ENCODE measurements around the gene ARHGAP29.

Gene ARHGAP29

DNA sequence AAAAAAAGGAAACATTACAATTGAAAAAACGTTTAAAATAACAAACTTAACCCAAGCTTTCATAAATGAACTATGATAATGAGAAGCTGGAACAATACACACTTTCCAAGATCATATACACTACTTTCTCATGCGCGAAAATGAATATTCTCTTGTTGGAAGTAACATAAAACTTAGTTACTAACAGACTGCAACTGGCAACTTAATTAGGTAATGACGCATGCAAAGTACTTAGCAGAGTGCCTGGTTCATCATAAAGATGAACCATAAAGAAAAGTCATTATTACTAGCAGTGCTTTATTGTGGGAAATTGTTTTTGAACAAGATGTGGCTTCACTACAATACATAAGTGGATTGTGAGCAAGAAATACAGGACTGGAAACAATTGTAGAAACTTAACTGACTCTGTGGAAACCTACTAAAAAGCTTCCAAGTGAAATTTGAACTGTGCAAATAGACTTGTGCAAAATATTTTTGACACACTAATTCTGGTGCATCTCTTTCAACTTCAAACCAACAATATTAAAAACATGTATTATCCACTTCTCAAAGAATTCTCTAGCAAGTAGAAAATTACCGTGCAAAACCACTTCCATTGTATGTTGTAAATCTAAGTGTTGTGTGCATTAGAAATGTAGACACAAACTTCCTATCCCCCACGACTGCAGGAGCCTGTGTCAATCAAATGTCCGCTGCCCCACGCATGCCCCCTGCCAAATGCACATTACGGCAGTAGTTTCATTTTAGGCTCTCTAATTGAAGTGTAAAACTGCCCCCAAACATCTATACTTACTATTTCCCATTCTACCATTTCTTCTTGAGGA is 2.0 kb downstream of the ARHGAP29 start:
- DNase-seq, result no peak

DNA sequence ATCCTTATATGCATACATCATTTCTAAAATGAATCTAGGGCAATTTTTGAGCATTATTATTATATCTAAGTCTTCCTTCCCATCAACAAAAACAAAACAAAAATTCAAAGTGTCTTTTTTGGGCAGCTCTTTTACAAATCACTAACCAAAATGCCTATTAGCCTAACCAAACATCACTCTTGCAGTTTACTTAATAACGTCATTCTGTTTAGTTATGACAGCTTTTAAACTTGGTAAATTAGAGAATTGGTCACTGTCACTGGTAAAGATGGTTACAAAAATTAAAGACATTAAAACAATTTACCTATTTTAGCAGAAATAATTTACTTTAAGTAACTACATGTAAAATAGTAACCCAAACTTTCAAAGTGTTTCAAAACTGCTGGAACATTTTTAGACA is 2.8 kb downstream of the ARHGAP29 start:
- DNase-seq, result no peak

DNA sequence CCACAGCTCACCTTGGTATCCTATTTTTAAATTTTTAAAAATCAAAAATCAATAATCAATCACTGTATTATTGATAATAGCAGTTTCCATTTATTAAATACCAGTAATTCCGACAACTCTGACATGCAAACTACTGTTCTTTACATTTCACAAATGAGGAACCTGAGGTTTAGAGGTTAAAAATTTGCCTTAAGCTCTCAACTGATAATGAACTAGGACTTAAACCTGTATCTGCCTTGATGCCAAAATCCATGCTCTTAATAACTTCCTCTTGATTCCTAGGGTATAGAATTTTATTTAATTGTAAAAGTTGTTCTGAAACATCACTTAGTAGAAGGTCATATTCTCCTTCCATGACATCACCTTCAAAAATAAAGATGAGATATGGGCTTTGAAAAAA is 5.6 kb downstream of the ARHGAP29 start:
- no peak for DNase-seq

DNA sequence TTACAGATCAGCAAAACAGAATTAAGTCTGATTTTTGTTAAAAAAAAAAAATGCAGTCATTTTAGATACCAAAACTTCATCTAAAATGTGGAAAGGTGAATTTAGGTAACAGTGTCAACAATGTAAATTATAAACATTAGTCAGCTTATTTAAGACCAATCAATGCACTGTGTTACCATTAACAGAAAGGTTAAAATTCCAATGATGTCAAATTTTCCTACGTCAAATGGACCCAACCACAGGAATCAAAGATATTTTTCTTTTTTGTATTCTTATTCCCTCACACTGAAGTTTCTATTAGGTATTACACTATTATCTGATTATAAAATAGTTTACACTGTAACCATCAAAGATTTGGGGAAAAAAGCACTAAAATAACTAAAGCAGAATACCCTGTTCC is 6.5 kb downstream of the ARHGAP29 start:
- no peak for DNase-seq

DNA sequence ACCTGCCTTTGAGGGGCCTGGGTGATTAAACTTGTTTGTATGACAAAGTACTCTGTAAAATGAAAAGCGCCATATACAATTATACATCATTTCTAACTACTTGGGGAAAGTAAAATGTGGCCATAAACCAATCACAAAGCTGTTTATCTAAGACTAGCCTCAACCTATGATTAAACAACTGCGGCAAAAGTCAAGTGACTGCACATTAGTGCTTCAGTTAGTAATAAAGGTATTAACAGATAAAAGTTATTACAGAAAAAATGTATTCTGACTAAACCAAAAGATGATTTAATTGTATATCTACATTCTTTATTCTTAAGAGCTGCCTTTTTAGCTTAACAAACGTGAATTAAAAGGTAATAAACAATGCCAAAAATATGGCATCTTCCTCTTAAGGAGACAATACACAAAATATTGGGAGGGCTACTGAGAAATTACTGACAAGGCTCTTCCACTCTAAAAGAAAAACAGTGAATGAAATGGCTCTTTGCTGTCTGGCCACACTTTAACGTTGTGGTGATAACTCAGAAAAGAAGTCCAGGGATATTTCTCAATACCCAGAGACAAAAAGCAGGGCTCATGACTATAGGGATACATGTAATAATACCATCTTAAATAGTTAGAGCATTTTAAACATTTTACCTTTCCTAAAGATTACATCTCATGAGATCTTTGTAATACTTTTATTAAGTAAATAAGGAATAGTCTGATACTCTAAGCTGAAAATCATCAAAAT is 8.6 kb downstream of the ARHGAP29 start:
- no peak for DNase-seq

DNA sequence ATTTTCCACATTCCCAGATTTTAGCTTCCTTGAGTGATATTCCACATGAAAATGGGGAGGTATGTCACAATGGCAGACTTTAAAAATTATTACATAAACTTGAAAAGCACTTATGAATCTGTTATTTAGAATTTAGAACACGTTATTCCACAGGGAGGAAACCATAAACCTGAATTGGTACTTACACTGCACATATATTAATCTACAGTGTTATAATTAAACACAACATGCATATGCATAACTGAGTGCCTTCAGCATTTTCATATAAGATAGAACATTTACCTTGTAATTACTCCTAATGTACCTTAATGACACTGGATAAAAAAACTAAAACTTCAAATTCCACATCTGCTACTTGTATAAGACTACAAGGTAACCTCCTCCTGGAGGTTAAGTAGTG is 9.8 kb downstream of the ARHGAP29 start:
- DNase-seq, result no peak

DNA sequence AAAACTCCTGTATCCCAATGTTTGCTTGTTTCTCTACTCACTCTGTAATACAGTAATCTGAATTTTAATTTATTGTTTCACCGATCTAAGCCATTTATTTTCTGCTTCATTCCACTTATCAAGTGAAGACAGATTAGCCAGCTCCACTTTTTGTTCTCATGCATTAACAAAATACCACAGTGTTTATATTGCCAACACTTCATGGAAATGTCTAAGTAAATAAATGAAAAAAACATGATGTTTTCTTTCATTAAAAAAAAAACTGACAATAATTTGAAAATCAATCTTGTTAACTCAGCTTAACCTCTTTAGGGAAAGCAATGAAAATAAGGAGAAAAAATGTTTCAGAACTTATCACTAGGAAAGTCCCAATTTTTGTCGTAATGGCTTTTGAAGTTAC is 11.5 kb downstream of the ARHGAP29 start:
- DNase-seq, result no peak

DNA sequence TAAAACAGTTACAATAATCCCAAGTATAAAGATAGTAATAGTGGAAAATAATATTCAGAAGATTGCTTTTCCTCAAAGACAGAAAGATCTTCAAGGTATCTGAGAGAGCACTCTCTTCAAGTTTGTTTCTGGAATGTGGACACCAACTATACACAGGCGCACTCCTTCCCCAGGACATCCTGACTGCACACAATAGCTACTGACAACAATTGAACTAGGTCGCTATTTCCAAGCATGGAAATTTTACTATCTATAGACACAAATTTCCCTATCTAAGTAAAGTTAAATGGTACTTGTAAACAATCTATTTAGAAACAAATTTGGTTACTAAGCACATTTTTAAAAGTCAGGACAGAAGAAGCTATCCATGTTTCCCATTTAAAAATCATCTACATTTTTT is 19.1 kb downstream of the ARHGAP29 start:
- no peak for DNase-seq

DNA sequence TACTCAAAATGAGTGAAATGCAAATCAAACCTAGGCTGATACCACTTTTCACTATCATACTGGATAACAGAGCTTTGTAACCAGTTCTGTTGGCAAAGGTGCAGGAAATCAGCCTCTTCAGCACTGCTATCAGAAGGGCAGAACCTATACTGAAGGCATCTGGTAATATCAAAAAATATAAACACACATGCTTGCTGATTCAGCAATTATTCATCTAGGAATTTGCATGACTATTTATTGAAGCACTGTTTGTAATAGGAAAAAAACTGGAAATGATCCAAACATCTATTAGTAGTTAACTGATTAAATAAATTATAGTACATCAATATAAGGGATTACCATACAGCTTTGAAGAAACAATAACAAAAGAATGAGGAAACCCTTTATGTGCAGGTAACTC is 21.4 kb downstream of the ARHGAP29 start:
- no peak for DNase-seq

DNA sequence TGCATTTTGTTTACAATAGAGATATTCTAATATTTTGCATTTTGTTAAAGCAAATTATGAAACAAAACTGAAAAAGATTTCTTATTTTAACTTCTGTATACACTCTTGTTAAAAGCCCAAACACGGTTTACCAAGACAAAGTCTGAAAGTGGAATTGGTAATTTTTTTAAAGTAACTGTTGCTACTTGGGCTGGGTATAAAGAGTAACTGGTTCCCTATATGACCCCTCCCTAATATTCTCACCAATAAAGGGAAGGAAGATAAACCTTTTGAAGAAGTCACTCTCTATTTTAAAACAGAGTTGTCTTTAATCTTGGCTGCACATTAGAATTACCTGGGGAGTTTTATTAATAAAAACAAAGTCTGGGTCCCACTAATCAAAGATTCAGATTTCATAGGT is 27.4 kb downstream of the ARHGAP29 start:
- no peak for DNase-seq

DNA sequence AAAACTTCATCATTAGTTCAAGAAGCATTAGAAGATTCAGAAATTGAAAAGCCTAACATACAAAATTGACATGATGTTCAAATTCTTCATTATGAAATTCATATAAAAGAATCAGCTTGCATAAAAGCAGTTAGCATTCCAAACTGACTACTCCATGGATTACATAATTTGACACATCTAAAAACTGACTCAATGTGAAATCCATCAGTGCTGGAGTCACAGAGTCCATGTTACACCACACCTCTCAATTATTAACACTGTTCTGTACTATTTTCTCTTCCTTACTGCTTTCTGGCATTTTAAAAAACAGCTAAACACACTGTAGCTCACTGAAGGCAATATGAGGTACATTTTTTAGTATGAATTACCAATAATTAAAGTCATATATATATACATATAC is 28.0 kb downstream of the ARHGAP29 start:
- no peak for DNase-seq

DNA sequence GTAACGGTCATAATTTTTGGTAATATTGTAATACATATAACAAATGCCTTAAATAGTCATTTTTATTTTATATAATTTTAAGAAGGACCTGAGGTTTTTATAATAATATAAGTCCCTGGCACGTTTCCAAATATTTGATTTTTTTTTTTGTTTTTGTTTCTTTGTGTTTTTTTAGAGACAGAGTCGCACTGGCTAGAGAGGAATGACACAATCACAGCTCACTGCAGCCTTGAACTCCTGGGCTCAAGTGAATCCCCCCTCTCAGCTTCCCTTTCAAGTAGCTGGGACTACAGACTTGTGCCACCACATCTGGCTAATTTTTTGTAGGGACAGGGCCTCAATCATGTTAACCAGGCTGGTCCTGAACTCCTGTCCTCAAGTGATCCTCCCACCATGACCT is 29.7 kb downstream of the ARHGAP29 start:
- no peak for DNase-seq

DNA sequence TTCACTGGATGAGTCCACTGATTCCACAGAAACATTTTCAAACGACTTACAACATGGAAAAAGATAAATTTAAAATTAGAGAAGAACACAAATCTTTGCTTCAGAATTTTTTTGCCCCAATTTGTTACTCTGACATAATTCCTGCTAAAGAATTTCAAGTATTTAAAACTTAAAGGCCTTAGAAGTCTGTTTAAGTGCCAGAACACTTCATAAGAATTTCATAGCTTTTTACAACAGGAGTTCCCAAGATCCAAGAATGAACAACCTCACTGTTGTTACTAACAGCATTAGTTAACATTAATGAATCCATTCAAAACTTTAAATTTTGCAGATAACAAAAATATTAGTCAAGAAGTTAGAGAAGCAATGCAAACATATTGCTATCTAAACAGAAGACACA is 31.7 kb downstream of the ARHGAP29 start:
- DNase-seq, result no peak

DNA sequence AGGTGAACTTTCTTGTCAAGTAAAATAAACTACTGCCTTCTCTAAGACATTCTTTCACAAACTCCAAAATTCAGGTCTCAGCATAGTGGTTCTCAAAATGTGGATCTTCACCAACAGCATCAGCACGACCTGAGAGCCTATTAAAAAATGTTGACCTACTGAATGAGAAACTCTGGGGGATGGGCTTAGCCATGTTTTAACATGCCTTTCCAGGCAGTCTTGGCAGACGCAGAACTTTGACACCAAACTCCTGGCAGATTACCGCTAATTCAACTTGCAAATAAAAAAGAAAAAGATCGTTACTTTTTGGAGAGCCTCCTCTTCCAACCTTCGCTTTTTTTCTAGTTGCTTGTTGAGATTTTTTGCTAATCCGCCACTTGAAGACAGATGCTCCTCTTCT is 35.1 kb downstream of the ARHGAP29 start:
- DNase-seq, result peak; percentile 48 to 68

DNA sequence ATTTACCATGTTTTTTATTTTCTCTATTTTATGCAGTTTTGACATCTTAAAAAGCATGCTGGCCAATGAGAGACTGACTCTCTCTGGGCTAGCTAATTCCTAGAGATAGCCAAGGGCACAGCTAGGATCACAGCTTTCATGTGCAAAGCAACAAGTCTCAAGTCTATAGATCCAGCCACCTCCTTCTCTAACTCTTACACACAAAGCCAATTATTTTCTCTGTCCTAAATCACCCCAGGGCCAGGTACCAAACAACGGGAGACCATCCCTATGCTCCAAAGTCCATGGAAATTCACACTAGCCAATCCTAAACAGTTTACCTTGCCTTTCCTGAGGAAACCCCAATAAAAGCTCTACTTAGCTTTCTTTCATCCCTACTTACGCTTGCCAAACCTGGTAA is 38.0 kb downstream of the ARHGAP29 start:
- no peak for DNase-seq

DNA sequence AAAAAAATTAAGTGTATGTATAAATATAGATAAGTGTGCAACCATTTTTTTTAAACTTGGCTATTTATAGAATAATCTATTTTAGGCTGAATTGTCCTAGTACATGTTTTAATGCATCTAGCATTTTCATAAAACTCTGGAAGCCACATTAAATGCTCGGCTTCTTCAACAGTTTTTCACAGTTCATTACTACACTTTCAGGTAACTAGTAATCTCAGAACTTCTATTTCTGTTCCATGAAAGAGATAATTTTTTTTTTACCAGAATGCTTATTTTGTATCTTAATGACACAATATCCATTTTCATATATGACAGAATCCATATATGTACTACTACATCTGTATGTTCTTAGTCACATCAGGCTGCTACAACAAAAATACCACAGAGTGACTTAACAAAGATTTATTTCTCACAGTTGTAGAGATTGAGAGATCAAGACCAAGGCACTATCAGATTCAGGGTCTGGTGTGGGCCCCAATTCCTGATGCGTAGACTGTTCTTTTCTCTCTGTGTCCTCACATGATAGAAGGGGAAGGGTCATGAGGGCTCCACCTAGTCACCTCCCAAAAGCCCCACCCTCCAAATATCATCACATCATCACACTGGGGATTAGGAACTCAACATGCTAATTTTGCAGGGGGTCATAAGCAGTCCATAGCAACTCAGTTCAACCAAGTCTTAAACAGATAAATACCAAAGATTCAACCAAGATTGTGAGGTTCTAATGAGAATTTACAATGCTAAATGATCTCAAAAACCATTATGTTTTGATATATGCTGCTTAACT is 43.1 kb downstream of the ARHGAP29 start:
- no peak for DNase-seq

DNA sequence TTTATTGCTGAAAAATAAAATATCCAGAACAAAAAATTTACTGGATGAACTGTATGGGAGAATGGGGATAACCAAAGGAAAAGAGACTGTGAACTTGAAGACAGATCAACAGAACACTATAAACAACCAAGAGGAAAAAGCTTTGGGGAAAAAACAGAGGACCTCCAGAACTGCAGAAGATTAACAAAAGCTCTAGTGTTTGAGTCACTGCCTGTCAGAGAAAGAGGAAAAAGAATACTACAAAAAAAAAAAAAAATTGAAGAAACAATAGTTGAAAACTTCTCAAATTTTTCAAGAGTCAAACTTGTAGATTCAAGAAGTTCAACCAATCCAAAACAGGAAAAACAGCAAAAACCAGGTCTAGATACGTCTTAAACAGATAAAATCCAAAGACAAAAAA is 44.3 kb downstream of the ARHGAP29 start:
- DNase-seq, result no peak

DNA sequence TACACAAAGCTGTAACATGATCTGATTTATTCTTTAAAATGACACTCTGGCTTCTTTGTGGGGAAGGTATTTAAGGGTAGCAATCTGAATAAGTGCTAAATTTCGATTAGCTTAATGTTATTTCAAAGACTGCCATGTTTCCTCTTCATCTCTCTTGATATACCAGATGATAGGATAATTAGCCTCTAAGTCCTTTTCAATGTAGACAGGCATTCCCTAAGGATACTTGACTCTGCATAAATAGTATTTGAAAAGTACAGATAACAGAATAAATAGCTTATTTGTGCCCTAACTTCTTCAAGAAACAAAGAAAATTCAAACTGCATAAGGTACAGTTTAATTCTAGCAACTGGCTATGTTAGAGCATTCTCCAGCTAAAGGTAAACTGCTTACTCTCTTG is 46.2 kb downstream of the ARHGAP29 start:
- DNase-seq, result peak in 1 of 2 experiments; percentile 54

DNA sequence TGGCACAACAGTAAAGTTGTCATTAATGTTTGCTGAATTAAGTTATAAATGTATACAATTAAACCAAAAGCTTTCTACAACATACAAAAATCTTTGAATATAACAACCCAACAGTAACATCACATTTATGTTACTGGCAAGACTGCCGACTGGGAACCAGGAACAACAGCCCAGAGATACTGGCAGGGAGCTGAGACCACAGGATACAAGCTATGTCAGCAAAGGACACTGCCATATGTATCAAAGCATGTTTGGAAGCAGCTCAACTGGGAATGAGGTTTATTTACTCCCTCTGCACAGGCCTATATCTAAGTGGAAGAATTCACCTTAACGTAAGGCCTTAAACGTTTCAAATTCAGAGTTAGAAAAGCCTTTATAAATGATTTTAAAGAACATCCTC is 50.4 kb downstream of the ARHGAP29 start:
- DNase-seq, result no peak

DNA sequence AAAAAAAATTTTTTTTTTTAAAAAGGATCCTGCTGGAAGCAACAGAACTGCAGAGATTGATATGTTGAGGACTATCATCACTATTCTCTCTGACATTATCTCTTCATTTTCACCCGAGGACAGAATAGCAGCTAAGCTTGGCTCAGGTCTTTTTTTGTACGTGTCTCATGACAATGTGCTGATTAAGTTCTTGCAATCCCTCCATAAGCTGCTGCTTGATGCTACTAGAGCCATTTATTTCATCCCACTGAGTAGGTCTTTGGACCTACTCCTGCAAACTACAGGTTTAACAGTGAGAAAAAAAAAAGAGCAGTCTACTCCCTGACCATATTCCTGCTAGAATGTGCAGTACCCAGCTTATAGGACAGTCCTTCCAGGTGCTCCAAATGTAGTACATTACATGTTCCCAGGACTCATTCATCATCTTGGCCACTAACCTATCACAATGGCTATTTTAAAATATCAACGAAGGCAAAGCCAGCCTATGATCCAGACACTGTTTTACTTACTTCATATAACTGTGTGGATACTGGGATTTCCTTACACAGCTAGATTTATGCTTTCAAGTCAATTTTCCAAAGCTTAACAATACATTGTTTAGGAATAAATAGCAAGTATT is 54.1 kb downstream of the ARHGAP29 start:
- DNase-seq, result no peak

DNA sequence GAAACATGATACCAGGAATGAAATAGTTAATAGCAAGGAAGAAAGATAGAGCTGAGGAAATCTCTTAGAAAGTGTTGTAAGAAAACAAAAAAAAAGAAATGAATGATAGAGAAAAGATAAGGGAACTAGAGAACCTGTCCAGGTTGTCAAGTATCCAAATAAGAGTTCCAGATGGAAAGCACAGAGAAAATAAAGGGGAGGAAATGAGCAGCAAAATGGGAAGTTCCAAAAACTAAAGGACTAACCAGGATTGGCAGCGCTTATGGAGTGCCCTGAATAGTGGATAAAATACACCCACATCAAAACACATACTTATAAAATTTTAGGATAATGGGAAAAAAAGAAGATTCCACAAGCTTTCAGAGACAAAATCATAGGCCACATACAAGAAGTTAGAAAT is 55.2 kb downstream of the ARHGAP29 start:
- DNase-seq, result no peak

DNA sequence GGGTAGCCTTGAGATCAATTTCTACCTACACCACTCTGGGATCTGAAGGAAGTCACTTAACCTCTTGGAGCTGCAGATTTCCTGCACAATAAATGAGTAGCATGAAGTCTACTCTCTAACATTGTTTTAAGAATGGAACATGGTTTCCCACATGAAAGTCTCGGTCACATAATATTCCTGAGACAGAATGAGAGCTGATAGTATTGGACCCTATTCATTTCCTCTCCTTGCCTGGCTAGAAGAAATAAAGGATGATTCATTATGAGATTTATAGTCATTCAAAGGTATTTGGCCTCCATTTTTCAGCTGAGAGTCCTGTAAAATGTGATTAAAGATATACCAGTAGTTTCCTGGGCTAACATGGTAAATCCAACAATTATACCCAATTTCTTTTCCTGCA is 56.7 kb downstream of the ARHGAP29 start:
- DNase-seq, result no peak

DNA sequence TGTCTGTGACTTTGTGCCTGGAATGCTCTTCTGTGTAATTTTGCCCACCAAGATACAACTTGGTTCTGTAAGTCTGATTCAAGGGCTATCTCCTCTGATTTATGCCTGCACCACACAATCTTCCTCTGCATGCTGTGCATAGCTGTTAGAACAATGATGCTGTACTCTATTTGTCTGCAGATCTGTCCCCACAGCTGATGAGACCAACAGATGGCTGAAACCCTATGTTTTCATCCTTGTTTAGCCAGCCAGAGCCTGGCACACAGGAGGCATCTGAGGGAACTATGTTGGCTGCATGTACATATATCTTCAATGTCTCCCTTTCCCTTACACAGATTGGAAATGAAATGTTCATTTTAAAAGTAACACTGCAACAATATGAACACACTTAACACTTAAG is 58.5 kb downstream of the ARHGAP29 start:
- DNase-seq, result no peak
